OCI-LY3 (cell line): Measurements from ENCODE around the gene TRAPPC12.

Source experiments
- H2AFZ ChIP-seq: fragments of 200-600, 300-600 bp; shearing (Covaris generic); 2 replicates; pipeline ENCODE4 v1.6.0; 2014; ENCODE audit warnings: antibody characterized with exemption, low read depth, low read length
- H3K27ac ChIP-seq: fragments of 200-600, 300-600 bp; sonication (generic); 2 replicates; pipeline ENCODE4 v1.5.1; 2014; ENCODE audit warnings: mild to moderate bottlenecking, low read length, moderate library complexity, mixed read lengths
- H3K27me3 ChIP-seq: fragments of 200-600, 300-600 bp; sonication (generic); 2 replicates; pipeline ENCODE4 v1.6.1; 2014; ENCODE audit warnings: low read depth, low read length, mixed read lengths
- H3K36me3 ChIP-seq: fragments of 200-600, 300-600 bp; sonication (generic); replicated peaks from 2 replicates; pipeline ENCODE3; 2014; ENCODE audit warnings: low read depth, low read length, mixed read lengths
- H3K4me1 ChIP-seq: fragments of 300-600, 200-600 bp; sonication (generic); 2 replicates; pipeline ENCODE4 v1.6.1; 2014; ENCODE audit warnings: low read length, mixed read lengths
- H3K4me2 ChIP-seq: fragments of 200-600, 300-600 bp; sonication (generic); 2 replicates; pipeline ENCODE4 v1.6.1; 2014; ENCODE audit warnings: low read length, mixed read lengths
- H3K4me3 ChIP-seq: fragments of 300-600, 200-600 bp; sonication (generic); 2 replicates; pipeline ENCODE4 v1.5.1; 2014; ENCODE audit warnings: antibody characterized with exemption, mild to moderate bottlenecking, low read length, moderate library complexity
- H3K79me2 ChIP-seq: fragments of 300-600, 200-600 bp; shearing (Covaris generic); 2 replicates; pipeline ENCODE4 v1.6.1; 2014; ENCODE audit warnings: mild to moderate bottlenecking, low read length, mixed read lengths
- H3K9ac ChIP-seq: fragments of 300-600, 200-600 bp; shearing (Covaris generic); 2 replicates; pipeline ENCODE4 v1.6.0; 2014; ENCODE audit warnings: mild to moderate bottlenecking, low read length, moderate library complexity
- H3K9me3 ChIP-seq: fragments of 200-600, 300-600 bp; shearing (Covaris generic); 2 replicates; pipeline ENCODE4 v1.6.1; 2014; ENCODE audit warnings: low read length, mixed read lengths; ENCODE audit not compliant: insufficient read depth
- H4K20me1 ChIP-seq: fragments of 200-600, 300-600 bp; sonication (generic); 2 replicates; pipeline ENCODE4 v1.6.1; 2016; ENCODE audit warnings: low read length, mixed read lengths; ENCODE audit not compliant: insufficient read depth
- EZH2phosphoT487 ChIP-seq: fragments of 200-600 bp; shearing (Covaris generic); IDR thresholded peaks from 2 replicates; pipeline ENCODE4 v1.6.1; 2018; ENCODE audit warnings: antibody characterized with exemption, mixed run types, low read depth
- TF ChIP-seq, protein P1 (sequence below): fragments of 200-600, 300-600 bp; sonication (generic); IDR thresholded peaks from 2 replicates; pipeline ENCODE4 v1.5.1; 2014; ENCODE audit warnings: antibody characterized with exemption, low read length, low read depth

Gene TRAPPC12

DNA sequence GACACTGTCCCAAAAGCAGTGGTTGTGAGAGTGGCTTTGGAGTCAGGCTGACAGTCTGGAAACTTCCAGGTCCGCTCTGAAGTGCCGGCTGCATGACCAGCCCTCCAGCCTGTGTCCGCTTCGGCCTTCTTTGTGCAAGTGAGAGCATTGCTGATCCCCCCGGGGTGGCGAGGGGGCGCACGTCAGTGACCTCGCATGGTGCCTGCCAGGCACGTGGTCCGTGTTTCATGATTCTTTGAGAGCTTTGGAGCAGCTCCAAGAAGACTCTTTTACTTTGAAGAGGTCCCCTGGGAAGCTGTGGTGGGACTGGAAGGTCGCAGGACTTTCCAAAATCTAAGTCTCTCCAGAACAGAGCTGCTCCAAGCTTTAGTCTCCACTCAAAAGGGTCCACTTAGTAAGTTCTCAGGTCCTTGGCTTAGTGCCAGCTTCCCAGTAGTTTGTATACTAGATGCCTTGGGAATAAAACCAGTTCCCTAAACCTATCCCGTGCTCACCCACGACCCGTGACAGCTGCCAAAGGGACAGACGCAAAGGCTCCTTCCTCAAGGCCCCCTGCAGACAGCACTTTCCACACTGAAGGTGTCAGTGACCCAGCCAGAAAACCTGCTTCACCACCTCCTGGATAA, 71.0 kb downstream of the TRAPPC12 start:
- no peak overlapping the region for H2AFZ ChIP-seq
- H3K4me3 ChIP-seq: no peak overlapping the region
- H3K4me2 ChIP-seq: no peak overlapping the region
- no peaks in the 10 kb centered on the region for H3K4me1 ChIP-seq
- H3K36me3 ChIP-seq: peaks cover 34% of the 10 kb centered on the region
- no peaks in the 10 kb centered on the region for H3K79me2 ChIP-seq
- no peak overlapping the region for H3K27ac ChIP-seq
- no peaks in the 10 kb centered on the region for H3K27me3 ChIP-seq
- no peak overlapping the region for H3K9ac ChIP-seq
- H4K20me1 ChIP-seq: no peaks in the 10 kb centered on the region
- TF ChIP-seq, protein P1, sequence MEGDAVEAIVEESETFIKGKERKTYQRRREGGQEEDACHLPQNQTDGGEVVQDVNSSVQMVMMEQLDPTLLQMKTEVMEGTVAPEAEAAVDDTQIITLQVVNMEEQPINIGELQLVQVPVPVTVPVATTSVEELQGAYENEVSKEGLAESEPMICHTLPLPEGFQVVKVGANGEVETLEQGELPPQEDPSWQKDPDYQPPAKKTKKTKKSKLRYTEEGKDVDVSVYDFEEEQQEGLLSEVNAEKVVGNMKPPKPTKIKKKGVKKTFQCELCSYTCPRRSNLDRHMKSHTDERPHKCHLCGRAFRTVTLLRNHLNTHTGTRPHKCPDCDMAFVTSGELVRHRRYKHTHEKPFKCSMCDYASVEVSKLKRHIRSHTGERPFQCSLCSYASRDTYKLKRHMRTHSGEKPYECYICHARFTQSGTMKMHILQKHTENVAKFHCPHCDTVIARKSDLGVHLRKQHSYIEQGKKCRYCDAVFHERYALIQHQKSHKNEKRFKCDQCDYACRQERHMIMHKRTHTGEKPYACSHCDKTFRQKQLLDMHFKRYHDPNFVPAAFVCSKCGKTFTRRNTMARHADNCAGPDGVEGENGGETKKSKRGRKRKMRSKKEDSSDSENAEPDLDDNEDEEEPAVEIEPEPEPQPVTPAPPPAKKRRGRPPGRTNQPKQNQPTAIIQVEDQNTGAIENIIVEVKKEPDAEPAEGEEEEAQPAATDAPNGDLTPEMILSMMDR: no peak
- no peak for TF ChIP-seq EZH2phosphoT487
- H3K9me3 ChIP-seq: no peaks in the 10 kb centered on the region

DNA sequence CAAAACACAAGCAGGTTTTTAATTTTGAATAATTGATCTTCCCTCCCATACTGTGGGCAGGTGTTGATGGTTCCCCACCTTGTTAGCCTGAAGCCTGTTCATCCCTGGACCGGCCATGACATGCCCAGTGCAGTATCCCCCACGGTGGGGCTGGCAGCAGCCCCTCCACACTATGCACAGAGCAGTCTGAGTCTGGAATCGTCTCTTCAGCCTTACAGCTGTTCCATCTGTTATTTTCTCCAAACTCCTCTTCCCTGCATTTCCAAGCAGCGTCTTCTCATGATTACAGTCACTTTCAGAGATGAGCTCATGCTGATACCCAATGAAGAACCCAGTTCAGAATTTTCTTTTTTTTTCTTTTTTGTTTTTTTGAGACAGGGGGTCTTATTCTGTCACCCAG, 71.7 kb downstream of the TRAPPC12 start:
- no peaks in the 10 kb centered on the region for H3K27me3 ChIP-seq
- peaks cover 33% of the 10 kb centered on the region for H3K36me3 ChIP-seq

DNA sequence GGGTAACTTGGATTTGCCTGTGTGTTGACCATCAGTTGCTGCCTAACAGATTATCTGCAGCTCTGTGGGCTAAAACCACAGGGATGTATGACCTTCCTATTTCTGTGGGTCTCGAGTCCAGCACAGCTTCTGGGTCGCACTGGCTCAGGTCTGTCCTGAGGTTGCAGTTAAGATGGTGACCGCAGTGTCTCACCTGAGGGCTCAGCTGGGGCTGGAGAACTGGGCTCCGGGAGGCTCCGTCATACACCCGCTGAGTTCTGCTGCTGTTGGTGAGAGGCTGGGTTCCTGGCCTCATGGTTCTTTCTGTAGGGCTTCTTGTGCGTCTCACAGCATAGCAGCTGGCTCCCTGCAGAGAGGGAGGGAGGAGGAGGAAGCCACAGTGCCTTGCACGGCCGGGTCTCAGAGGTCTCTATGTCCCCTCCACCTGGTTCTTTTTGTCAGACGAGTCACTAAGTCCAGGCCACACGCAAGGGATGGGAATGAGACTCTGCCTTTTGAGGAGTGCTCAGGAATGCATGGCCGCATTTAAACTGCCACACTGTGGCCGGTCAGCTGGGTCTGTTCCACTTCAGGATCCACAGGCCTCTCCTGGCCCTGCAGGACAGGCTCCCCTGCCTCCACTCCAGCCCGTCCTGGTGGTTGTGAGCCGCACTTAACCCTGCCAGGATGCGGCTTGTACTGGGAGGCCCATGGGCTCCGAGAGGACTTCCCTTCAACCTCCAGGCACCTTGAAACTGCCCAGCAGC, 72.6 kb downstream of the TRAPPC12 start:
- no peaks in the 10 kb centered on the region for H3K79me2 ChIP-seq

More for the DNA sequence above, 71.7 kb downstream of the TRAPPC12 start:
- H4K20me1 ChIP-seq: no peaks in the 10 kb centered on the region
- H3K4me2 ChIP-seq: no peak overlapping the region
- H3K79me2 ChIP-seq: no peaks in the 10 kb centered on the region
- TF ChIP-seq, protein P1: no peak
- no peak for TF ChIP-seq EZH2phosphoT487
- H3K9me3 ChIP-seq: no peaks in the 10 kb centered on the region
- no peak overlapping the region for H3K4me3 ChIP-seq
- no peak overlapping the region for H3K9ac ChIP-seq
- H3K4me1 ChIP-seq: no peaks in the 10 kb centered on the region
- no peak overlapping the region for H3K27ac ChIP-seq
- no peak overlapping the region for H2AFZ ChIP-seq

More for the DNA sequence above, 72.6 kb downstream of the TRAPPC12 start:
- no peak overlapping the region for H3K4me3 ChIP-seq
- no peaks in the 10 kb centered on the region for H3K27me3 ChIP-seq
- no peak for TF ChIP-seq EZH2phosphoT487
- TF ChIP-seq, protein P1: no peak
- no peak overlapping the region for H3K9ac ChIP-seq
- no peak overlapping the region for H2AFZ ChIP-seq
- H4K20me1 ChIP-seq: no peaks in the 10 kb centered on the region
- H3K36me3 ChIP-seq: peaks cover 33% of the 10 kb centered on the region
- H3K27ac ChIP-seq: no peak overlapping the region
- no peak overlapping the region for H3K4me2 ChIP-seq
- no peaks in the 10 kb centered on the region for H3K9me3 ChIP-seq
- H3K4me1 ChIP-seq: no peaks in the 10 kb centered on the region
